ENCODE measurements around the gene ZC3H10. TPM values are rescaled to one million over a fixed set of nuclear protein-coding genes. Genes with fewer than 3 reads are reported as not detected.

Gene ZC3H10
- total and polyA plus RNA-seq, 2 experiments from 2014 or later = 2.7 to 5.4 TPM

- DNase-seq (ENCODE audit: low spot score) (peak; percentile 80), ATAC-seq (peak; percentile 37)
- Histone ChIP-seq H3K4me2 (peak overlapping the region; percentile 93), H4K20me1 (replicated peaks; ENCODE audit: insufficient read depth) (peaks cover 17% of the 10 kb centered on the region), H3K27ac (ENCODE audit: low read depth) (peak overlapping the region; percentile 98), H3F3A (replicated peaks; ENCODE audit: low read depth) (0 out of 2 replicates have a peak, but pooled peaks cover 13% of the 10 kb centered on the region), H3K4me3 (peak overlapping the region; percentile 84), H3K27me3 (ENCODE audit: insufficient read depth) (no peaks in the 10 kb centered on the region), H3K9me2 (ENCODE audit: insufficient read depth) (no peaks in the 10 kb centered on the region), H2AFZ (peak overlapping the region; percentile 93), H3K4me1 (ENCODE audit: insufficient read depth) (peaks cover 22% of the 10 kb centered on the region), H3K79me2 (replicated peaks; ENCODE audit: insufficient read depth) (peaks cover 30% of the 10 kb centered on the region), H3K36me3 (ENCODE audit: insufficient read depth) (0 out of 2 replicates have a peak, but pooled peaks cover 11% of the 10 kb centered on the region)
- TF ChIP-seq, protein P1, sequence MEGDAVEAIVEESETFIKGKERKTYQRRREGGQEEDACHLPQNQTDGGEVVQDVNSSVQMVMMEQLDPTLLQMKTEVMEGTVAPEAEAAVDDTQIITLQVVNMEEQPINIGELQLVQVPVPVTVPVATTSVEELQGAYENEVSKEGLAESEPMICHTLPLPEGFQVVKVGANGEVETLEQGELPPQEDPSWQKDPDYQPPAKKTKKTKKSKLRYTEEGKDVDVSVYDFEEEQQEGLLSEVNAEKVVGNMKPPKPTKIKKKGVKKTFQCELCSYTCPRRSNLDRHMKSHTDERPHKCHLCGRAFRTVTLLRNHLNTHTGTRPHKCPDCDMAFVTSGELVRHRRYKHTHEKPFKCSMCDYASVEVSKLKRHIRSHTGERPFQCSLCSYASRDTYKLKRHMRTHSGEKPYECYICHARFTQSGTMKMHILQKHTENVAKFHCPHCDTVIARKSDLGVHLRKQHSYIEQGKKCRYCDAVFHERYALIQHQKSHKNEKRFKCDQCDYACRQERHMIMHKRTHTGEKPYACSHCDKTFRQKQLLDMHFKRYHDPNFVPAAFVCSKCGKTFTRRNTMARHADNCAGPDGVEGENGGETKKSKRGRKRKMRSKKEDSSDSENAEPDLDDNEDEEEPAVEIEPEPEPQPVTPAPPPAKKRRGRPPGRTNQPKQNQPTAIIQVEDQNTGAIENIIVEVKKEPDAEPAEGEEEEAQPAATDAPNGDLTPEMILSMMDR (conservative IDR thresholded peaks at IDR 0.05; ENCODE audit: low read depth in 2 of 2) = peak; percentile 34 to 49; a peak in 2 of 4 replicates
- no peak for TF ChIP-seq JUNB (IDR thresholded peaks at IDR 0.05; ENCODE audit: unreplicated experiment)
- Mint-ChIP-seq H3K36me3 (ENCODE audit: low read depth) (peaks cover 26% of the 10 kb centered on the region), H3K27ac (peak overlapping the region; percentile 98), H3K4me3 (peak overlapping the region; percentile 90), H3K27me3 (ENCODE audit: insufficient read depth, low read depth, poor library complexity) (peaks cover 8% of the 10 kb centered on the region), H3K9me3 (peaks cover 3% of the 10 kb centered on the region; the same call in 1 of the 3 replicates), H3K4me1 (peaks cover 30% of the 10 kb centered on the region)
These were observed 37.4 kb upstream of the ZC3H10 start for GRCh38 chr12:56080556-56081138.

- peak overlapping the region; percentile 93 for H3K4me2 ChIP-seq
- peaks cover 22% of the 10 kb centered on the region for H3K4me1 ChIP-seq (ENCODE audit: insufficient read depth)
- Mint-ChIP-seq H3K27me3 (ENCODE audit: insufficient read depth, low read depth, poor library complexity) (peaks cover 8% of the 10 kb centered on the region), H3K9me3 (peaks cover 2% of the 10 kb centered on the region; the same call in 1 of the 3 replicates), H3K27ac (no peak overlapping the region; the same call in 1 of the 2 replicates), H3K36me3 (ENCODE audit: low read depth) (peaks cover 36% of the 10 kb centered on the region), H3K4me1 (peaks cover 38% of the 10 kb centered on the region), H3K4me3 (peak overlapping the region; percentile 90)
- no peaks in the 10 kb centered on the region for H3K9me2 ChIP-seq (ENCODE audit: insufficient read depth)
- 0 out of 2 replicates have a peak, but pooled peaks cover 14% of the 10 kb centered on the region for H3F3A ChIP-seq (replicated peaks; ENCODE audit: low read depth)
- peak overlapping the region; percentile 84 for H3K4me3 ChIP-seq
- DNase-seq (ENCODE audit: low spot score) (peak; percentile 27), ATAC-seq (no peak)
- H2AFZ ChIP-seq = no peak overlapping the region
- peaks cover 21% of the 10 kb centered on the region for H4K20me1 ChIP-seq (replicated peaks; ENCODE audit: insufficient read depth)
- H3K27ac ChIP-seq (ENCODE audit: low read depth) = peak overlapping the region; percentile 98; the same call in 1 of the 2 replicates
- no peaks in the 10 kb centered on the region for H3K27me3 ChIP-seq (ENCODE audit: insufficient read depth)
- H3K79me2 ChIP-seq (replicated peaks; ENCODE audit: insufficient read depth) = peaks cover 30% of the 10 kb centered on the region
- H3K36me3 ChIP-seq (ENCODE audit: insufficient read depth) = 0 out of 2 replicates have a peak, but pooled peaks cover 11% of the 10 kb centered on the region
- TF ChIP-seq, protein P1 (conservative IDR thresholded peaks at IDR 0.05; ENCODE audit: low read depth in 2 of 2) = no peak
- TF ChIP-seq ZNF114 (CRISPR knock-in tag; IDR thresholded peaks at IDR 0.05) (no peak), JUNB (IDR thresholded peaks at IDR 0.05; ENCODE audit: unreplicated experiment) (no peak), EZH2 (IDR thresholded peaks at IDR 0.05; ENCODE audit: low read depth, unreplicated experiment) (no peak), ETS1 (IDR thresholded peaks at IDR 0.05) (no peak), POLR2AphosphoS5 (IDR thresholded peaks at IDR 0.05; ENCODE audit: low read depth) (no peak), STAT1 (IDR thresholded peaks at IDR 0.05; ENCODE audit: unreplicated experiment) (no peak)
- TF ChIP-seq, protein P2, sequence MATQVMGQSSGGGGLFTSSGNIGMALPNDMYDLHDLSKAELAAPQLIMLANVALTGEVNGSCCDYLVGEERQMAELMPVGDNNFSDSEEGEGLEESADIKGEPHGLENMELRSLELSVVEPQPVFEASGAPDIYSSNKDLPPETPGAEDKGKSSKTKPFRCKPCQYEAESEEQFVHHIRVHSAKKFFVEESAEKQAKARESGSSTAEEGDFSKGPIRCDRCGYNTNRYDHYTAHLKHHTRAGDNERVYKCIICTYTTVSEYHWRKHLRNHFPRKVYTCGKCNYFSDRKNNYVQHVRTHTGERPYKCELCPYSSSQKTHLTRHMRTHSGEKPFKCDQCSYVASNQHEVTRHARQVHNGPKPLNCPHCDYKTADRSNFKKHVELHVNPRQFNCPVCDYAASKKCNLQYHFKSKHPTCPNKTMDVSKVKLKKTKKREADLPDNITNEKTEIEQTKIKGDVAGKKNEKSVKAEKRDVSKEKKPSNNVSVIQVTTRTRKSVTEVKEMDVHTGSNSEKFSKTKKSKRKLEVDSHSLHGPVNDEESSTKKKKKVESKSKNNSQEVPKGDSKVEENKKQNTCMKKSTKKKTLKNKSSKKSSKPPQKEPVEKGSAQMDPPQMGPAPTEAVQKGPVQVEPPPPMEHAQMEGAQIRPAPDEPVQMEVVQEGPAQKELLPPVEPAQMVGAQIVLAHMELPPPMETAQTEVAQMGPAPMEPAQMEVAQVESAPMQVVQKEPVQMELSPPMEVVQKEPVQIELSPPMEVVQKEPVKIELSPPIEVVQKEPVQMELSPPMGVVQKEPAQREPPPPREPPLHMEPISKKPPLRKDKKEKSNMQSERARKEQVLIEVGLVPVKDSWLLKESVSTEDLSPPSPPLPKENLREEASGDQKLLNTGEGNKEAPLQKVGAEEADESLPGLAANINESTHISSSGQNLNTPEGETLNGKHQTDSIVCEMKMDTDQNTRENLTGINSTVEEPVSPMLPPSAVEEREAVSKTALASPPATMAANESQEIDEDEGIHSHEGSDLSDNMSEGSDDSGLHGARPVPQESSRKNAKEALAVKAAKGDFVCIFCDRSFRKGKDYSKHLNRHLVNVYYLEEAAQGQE (IDR thresholded peaks at IDR 0.05; ENCODE audit: unreplicated experiment) = no peak
These were observed 36.4 kb upstream of the ZC3H10 start for GRCh38 chr12:56081393-56082347.
